HG03196 (cell line): ENCODE data around the gene MROH2A.

Experiments used
- ATAC-seq: cut with Tn5 transposase; IDR thresholded peaks from one replicate; pipeline ENCODE4 v1.9.1; 2021; ENCODE audit not compliant: unreplicated experiment

Gene MROH2A

GRCh38 chr2:233799087-233799665 lies 21.0 kb downstream of the MROH2A start:
- ATAC-seq = no peak

- ATAC-seq = no peak
Measured at GRCh38 chr2:233799716-233800115, 21.6 kb downstream of the MROH2A start.

- ATAC-seq = no peak
Measured at GRCh38 chr2:233800208-233800607, 22.1 kb downstream of the MROH2A start.

GRCh38 chr2:233801357-233802131 lies 23.4 kb downstream of the MROH2A start:
- no peak for ATAC-seq

- ATAC-seq = no peak
Measured at GRCh38 chr2:233802132-233802815, 24.1 kb downstream of the MROH2A start.

- ATAC-seq = no peak
Measured at GRCh38 chr2:233803292-233803911, 25.3 kb downstream of the MROH2A start.

- ATAC-seq = no peak
Measured at GRCh38 chr2:233803994-233804393, 25.9 kb downstream of the MROH2A start.

- ATAC-seq = no peak
Measured at GRCh38 chr2:233807215-233807865, 29.2 kb downstream of the MROH2A start.

- ATAC-seq = no peak
Measured at GRCh38 chr2:233807966-233808935, 30.1 kb downstream of the MROH2A start.

GRCh38 chr2:233810385-233810784 lies 32.3 kb downstream of the MROH2A start:
- ATAC-seq = no peak

- ATAC-seq = no peak
Measured at GRCh38 chr2:233811087-233811486, 33.0 kb downstream of the MROH2A start.

- ATAC-seq = no peak
Measured at GRCh38 chr2:233811732-233812131, 33.6 kb downstream of the MROH2A start.

- ATAC-seq = no peak
Measured at GRCh38 chr2:233813236-233814055, 35.3 kb downstream of the MROH2A start.

GRCh38 chr2:233814056-233814835 lies 36.1 kb downstream of the MROH2A start:
- no peak for ATAC-seq

- ATAC-seq = no peak
Measured at GRCh38 chr2:233815861-233816260, 37.7 kb downstream of the MROH2A start.

- no peak for ATAC-seq
Measured at GRCh38 chr2:233816334-233816733, 38.2 kb downstream of the MROH2A start.

- no peak for ATAC-seq
Measured at GRCh38 chr2:233816771-233817170, 38.6 kb downstream of the MROH2A start.

GRCh38 chr2:233817361-233817911 lies 39.3 kb downstream of the MROH2A start:
- ATAC-seq = no peak
